ENCODE results near the gene GNLY.

GRCh38 chr2:85710687-85711577 is 16.8 kb downstream of the GNLY start:
- TF ChIP-seq POLR2AphosphoS5 (IDR thresholded peaks at IDR 0.05; ENCODE audit: insufficient read depth in 1 of 2, low read depth in 1 of 2) (peak in 1 of 2 donors; percentile 44), CTCF (IDR thresholded peaks at IDR 0.05) (no peak), POLR2A (IDR thresholded peaks at IDR 0.05) (no peak)

All from vagina (tissue), 2 donors.